ENCODE measurements around the gene KRTAP2-4.
"Not testable (repeated sequence)": the region's sequence is repeated elsewhere in the genome, so short reads cannot be mapped to it uniquely, and the experiment has no call there.

KRTAP2-4 gene

DNA sequence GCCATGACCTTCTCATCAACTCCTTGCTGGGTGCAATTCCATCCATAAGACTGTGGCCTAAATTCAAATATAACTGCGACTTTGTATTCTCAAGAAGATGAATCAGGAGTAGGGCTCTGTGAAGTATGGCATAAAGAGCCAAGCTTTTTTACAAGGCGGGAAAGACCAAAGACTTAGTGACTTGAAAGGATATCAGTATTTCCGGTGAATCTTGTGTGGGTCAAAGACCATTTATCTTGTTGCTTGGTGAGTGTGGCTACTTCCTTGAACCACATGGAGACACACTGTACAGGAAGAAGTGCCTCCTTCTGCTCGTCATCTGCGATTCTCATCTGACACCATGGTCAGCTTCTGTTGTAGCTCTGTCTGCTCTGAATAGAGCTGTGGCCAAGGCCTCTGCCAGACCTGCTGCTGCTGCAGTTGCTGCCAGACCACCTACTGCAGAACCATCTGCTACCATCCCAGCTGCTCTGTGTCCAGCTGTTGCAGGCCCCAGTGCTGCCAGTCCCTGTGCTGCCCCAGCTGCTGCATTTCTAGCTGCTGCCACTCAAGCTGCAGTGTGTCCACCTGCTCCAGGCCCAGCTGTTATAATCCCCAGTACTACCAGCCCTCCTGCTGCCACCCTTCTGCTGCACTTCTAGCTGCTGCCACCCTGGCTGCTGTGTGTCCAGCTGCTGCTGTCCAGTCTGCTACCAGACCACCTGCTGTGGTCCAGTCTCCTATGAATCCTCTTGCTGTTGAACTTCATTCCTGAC is 6.1 kb upstream of the KRTAP2-4 start:
- DNase-seq (ENCODE audit: low spot score) = no peak

GRCh38 chr17:41069031-41069430 is 3.4 kb upstream of the KRTAP2-4 start:
- DNase-seq (ENCODE audit: low spot score) = no peak

GRCh38 chr17:41067281-41067680 is 1.6 kb upstream of the KRTAP2-4 start:
- no peak for DNase-seq (ENCODE audit: low spot score)

- DNase-seq (ENCODE audit: low spot score) = not testable (repeated sequence)
Observed at GRCh38 chr17:41065016-41065689, 526 bp downstream of the KRTAP2-4 start.

DNA sequence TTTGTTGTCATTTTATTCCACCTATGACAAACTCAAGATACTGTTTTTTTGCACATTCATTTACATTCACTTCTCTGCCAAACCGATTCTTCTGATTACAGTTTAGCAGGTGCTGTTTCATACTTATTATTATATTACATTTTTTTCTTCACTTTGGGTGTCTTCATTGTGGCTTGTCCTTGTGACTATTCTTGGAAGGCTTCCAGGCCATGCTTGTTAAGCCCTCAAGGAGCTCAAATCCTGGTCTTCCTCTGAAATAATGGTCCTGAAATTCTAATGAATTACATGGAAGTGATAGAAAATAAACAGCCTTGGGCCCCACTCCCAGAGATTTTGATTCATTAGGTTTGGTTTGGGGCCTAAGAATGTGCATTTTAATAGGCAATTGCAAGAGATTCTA is 1.4 kb downstream of the KRTAP2-4 start:
- DNase-seq (ENCODE audit: low spot score) = no peak

- no peak for DNase-seq (ENCODE audit: low spot score)
Observed at GRCh38 chr17:41063449-41063848, 2.2 kb downstream of the KRTAP2-4 start.

DNA sequence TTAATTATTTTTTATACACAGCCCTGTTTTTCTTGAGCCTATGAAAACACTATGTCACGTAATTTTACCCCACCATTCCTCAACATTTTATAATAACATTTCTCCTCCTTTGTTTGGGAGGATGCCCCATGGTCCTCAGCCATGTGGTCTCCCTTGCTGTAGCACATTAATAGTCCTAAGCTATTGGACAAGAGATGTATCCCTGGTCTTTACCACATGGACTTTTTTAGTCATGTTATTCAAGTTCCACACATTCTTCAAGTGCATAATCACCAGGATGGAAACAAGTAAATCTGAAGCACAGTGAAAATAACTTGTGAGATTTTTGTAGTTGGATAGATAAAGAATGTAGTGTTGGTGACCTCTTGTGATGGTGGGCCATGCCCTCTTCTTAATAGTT is 3.7 kb downstream of the KRTAP2-4 start:
- DNase-seq (ENCODE audit: low spot score) = peak; percentile 83

DNA sequence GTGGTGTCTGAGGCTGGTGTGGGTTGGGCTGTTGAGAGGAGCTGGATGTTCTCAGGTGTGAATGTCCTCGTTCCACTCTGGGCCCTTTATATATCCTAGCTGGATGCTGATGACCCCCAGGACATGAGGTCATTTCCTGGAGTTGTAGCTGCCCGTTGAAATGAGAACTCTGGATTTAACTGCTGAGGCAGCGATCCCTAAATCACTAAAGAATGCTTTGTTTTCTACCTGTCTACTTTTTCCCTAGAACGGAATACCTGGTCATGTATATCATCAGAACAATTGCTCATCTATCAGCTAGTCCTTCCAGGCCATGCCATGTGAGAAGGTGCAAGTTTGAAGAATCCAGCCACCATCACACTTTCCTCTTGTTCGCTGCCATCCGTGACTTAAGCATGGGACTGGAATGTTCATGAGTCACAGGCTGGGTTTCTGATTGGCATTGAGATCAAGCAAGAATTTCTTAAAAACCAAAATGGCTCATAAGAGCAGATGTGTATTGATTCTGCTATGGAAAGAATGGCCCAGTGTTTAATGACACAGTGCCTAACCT is 5.6 kb downstream of the KRTAP2-4 start, which contains the start of gene KRTAP2-3:
TSS of gene KRTAP2-3 (minus strand) at position 63 of the 553 bp plus-strand sequence. CDS start 64 bp downstream, outside the sequence.
- peak; percentile 85 for DNase-seq (ENCODE audit: low spot score)

GRCh38 chr17:41059276-41060051 is 6.2 kb downstream of the KRTAP2-4 start:
- DNase-seq (ENCODE audit: low spot score) = peak; percentile 82

- DNase-seq (ENCODE audit: low spot score) = no peak
Observed at GRCh38 chr17:41058741-41059140, 6.9 kb downstream of the KRTAP2-4 start.

DNA sequence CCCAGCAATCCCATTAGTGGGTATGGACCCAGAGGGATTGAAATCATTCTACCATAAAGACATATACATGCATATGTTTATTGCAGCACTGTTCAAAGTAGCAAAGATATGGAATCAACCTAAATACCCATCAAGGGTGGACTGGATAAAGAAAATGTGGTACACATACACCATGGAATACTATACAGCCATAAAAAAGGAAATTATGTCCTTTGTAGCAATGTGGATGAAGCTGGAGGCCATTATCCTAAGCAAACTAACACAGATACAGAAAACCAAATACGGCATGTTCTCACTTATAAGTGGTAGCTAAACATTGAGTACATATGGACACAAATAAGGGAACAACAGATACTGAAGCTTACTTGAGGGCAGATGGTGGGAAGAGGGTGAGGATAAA is 8.1 kb downstream of the KRTAP2-4 start:
- no peak for DNase-seq (ENCODE audit: low spot score)

DNA sequence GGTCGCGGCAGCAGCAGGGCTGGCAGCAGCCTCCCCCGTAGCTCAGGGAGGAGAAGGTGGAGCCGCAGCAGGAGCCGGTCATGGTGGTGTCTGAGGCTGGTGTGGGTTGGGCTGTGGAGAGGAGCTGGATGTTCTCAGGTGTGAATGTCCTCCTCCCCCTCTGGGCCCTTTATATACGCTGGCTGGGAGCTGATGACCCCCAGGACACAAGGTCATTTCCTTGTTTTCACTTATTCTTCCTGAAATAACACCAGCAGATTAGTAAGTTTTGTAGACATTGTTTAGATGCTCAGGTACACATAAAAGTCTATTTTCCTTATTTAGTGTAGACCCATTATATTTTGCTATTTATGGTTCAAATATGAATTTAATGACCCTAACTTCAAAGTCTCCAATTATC is 10.5 kb downstream of the KRTAP2-4 start, which contains the start of gene KRTAP2-2:
TSS of gene KRTAP2-2 (minus strand) at position 101 of the 400 bp plus-strand sequence. CDS start at position 82, 19 bp downstream.
- DNase-seq (ENCODE audit: low spot score) = not testable (repeated sequence)

DNA sequence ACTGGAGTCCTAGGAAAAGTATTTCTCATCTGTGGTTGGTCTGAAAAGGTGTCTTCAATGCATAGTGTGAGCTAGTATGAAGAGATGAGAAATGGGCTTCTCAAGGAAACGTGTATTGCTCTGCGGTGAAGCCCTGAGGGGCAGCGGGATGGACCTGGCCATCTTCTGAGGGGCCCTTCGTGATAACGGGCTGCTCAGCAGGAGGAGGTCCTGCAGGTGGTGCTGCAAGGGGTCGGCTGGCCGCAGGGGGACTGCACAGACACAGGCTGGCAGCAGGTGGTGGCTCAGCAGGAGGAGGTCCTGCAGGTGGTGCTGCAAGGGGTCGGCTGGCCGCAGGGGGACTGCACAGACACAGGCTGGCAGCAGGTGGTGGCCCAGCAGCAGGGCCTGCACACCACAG is 11.1 kb downstream of the KRTAP2-4 start:
- DNase-seq (ENCODE audit: low spot score) = not testable (repeated sequence)

- DNase-seq (ENCODE audit: low spot score) = no peak
Observed at GRCh38 chr17:41054025-41054424, 11.7 kb downstream of the KRTAP2-4 start.

- DNase-seq (ENCODE audit: low spot score) = no peak
Observed at GRCh38 chr17:41052566-41052965, 13.1 kb downstream of the KRTAP2-4 start.

GRCh38 chr17:41049110-41049509 is 16.6 kb downstream of the KRTAP2-4 start:
- DNase-seq (ENCODE audit: low spot score) = peak; percentile 77

DNA sequence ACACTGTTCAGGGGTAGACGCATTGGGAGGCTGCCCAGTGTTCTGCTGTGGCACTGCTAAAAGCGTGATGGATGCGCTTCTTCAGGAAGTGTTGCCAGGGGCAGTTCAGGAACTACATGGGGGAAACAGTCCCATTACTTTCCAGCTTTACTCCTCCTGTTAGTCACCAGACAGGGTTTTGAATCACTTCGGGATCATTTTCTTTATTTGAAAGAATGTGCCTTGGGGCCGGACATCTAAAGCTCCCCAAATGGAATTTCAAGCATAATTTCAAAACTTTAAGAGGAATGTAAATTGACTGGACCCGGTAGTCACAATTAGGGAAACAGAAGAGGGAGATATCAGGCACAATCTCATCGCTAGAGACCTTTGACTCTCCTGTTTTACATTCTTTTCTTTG is 17.2 kb downstream of the KRTAP2-4 start:
- DNase-seq (ENCODE audit: low spot score) = peak; percentile 78

- not testable (repeated sequence) for DNase-seq (ENCODE audit: low spot score)
Observed at GRCh38 chr17:41046735-41047465, 18.8 kb downstream of the KRTAP2-4 start, which contains the start of gene KRTAP2-1. Gene KRTAP2-1 (minus strand): TSS chr17:41047316. CDS start chr17:41047267, 49 bp downstream.

DNA sequence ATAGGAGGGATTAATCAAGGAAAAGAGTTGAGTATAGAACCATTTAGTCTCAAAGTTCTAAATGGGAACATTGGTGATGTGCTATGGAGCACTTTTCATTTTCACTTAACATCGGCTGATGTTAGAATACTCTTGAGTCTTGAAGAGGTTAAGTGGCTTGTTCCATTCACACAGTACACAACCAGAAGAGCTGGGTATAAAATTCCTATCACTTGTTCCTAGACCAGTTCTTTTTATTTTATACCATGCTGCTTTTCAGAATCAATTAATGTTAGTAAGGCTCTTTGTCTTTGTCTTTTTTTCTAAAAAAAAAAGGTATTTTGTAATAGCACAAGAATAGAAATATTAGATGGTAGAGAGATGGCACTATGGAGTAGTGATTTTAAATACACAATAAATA is 22.7 kb downstream of the KRTAP2-4 start:
- DNase-seq (ENCODE audit: low spot score) = no peak

GRCh38 chr17:41040783-41041571 is 24.7 kb downstream of the KRTAP2-4 start, which contains the start of gene KRTAP1-1:
Gene KRTAP1-1 (minus strand): TSS chr17:41041450. CDS start chr17:41041397, 53 bp downstream.
- peak; percentile 49 for DNase-seq (ENCODE audit: low spot score)

Measured in AG08396 (cell line).